Neural crest cell (in vitro differentiated cells): ENCODE data around the gene PEAK1. TPM values are rescaled to one million over a fixed set of nuclear protein-coding genes. Genes with fewer than 3 reads are reported as not detected.

ENCODE experiments used
- DNase-seq: peaks from one replicate; pipeline ENCODE4 v3.0.0; 2021; ENCODE audit warnings: low read depth, mixed read lengths, low spot score
- H3K27ac Mint-ChIP-seq: one replicate; pipeline ENCODE4 v1.8.0; 2021; ENCODE audit warnings: mild to moderate bottlenecking, mixed read lengths; ENCODE audit not compliant: unreplicated experiment
- H3K27me3 Mint-ChIP-seq: 2 replicates; pipeline ENCODE4 v1.8.0; 2021; ENCODE audit warnings: low read depth, mild to moderate bottlenecking, mixed read lengths
- H3K36me3 Mint-ChIP-seq: 2 replicates; pipeline ENCODE4 v1.8.0; 2021; ENCODE audit warnings: low read depth, mild to moderate bottlenecking, mixed read lengths
- H3K4me1 Mint-ChIP-seq: 2 replicates; pipeline ENCODE4 v1.8.0; 2021; ENCODE audit warnings: mixed read lengths
- H3K4me3 Mint-ChIP-seq: one replicate; pipeline ENCODE4 v1.8.0; 2021; ENCODE audit warnings: mild to moderate bottlenecking, mixed read lengths
- H3K9me3 Mint-ChIP-seq: 2 replicates; pipeline ENCODE4 v1.8.0; 2021; ENCODE audit warnings: mixed read lengths
- CTCF ChIP-seq: fragments of 200-600 bp; sonication (generic); conservative IDR thresholded peaks from 2 replicates; pipeline ENCODE4 v1.5.0; 2021; ENCODE audit warnings: antibody characterized with exemption, mild to moderate bottlenecking
- total RNA-seq: library from RNA; stranded (reverse); gene quantifications from 2 replicates; pipeline ENCODE4 v1.2.1, GENCODE V29; 2021

The PEAK1 gene
- total RNA-seq, 1 donor from 2014 or later: 26.0 TPM

GRCh38 chr15:77375133-77375532 lies 44.8 kb downstream of the PEAK1 start:
- H3K4me1 Mint-ChIP-seq: peaks cover 10% of the 10 kb centered on the region
- no peak overlapping the region for H3K4me3 Mint-ChIP-seq

GRCh38 chr15:77373441-77373840 lies 46.5 kb downstream of the PEAK1 start:
- Mint-ChIP-seq H3K4me3 (no peak overlapping the region), H3K27ac (no peak overlapping the region), H3K27me3 (no peaks in the 10 kb centered on the region), H3K9me3 (no peaks in the 10 kb centered on the region), H3K36me3 (no peaks in the 10 kb centered on the region), H3K4me1 (peaks cover 10% of the 10 kb centered on the region)
- DNase-seq: no peak
- TF ChIP-seq CTCF: no peak

More at GRCh38 chr15:77375133-77375532, 44.8 kb downstream of the PEAK1 start:
- no peak for DNase-seq
- TF ChIP-seq CTCF: no peak
- Mint-ChIP-seq H3K9me3 (no peaks in the 10 kb centered on the region), H3K27ac (no peak overlapping the region), H3K27me3 (no peaks in the 10 kb centered on the region), H3K36me3 (no peaks in the 10 kb centered on the region)

GRCh38 chr15:77371850-77372563 lies 47.9 kb downstream of the PEAK1 start:
- peaks cover 10% of the 10 kb centered on the region for H3K4me1 Mint-ChIP-seq
- no peaks in the 10 kb centered on the region for H3K36me3 Mint-ChIP-seq
- H3K4me3 Mint-ChIP-seq: no peak overlapping the region
- no peaks in the 10 kb centered on the region for H3K27me3 Mint-ChIP-seq
- no peak overlapping the region for H3K27ac Mint-ChIP-seq
- no peak for DNase-seq
- H3K9me3 Mint-ChIP-seq: no peaks in the 10 kb centered on the region
- TF ChIP-seq CTCF: no peak

- H3K27me3 Mint-ChIP-seq: no peaks in the 10 kb centered on the region
- peaks cover 3% of the 10 kb centered on the region for H3K9me3 Mint-ChIP-seq
- TF ChIP-seq CTCF: no peak
- H3K4me3 Mint-ChIP-seq: no peak overlapping the region
- H3K36me3 Mint-ChIP-seq: no peaks in the 10 kb centered on the region
- no peak overlapping the region for H3K27ac Mint-ChIP-seq
- no peak for DNase-seq
- H3K4me1 Mint-ChIP-seq: peaks cover 10% of the 10 kb centered on the region
These were observed 49.3 kb downstream of the PEAK1 start for GRCh38 chr15:77370580-77370979.

GRCh38 chr15:77369168-77369567 lies 50.7 kb downstream of the PEAK1 start:
- H3K27ac Mint-ChIP-seq: no peak overlapping the region
- H3K4me3 Mint-ChIP-seq: no peak overlapping the region
- H3K9me3 Mint-ChIP-seq: peaks cover 3% of the 10 kb centered on the region
- H3K27me3 Mint-ChIP-seq: no peaks in the 10 kb centered on the region
- peaks cover 10% of the 10 kb centered on the region for H3K4me1 Mint-ChIP-seq
- DNase-seq: no peak
- no peak for TF ChIP-seq CTCF
- H3K36me3 Mint-ChIP-seq: no peaks in the 10 kb centered on the region
